Measurements from ENCODE around the gene DNER.
"Not testable (repeated sequence)": the region's sequence is repeated elsewhere in the genome, so short reads cannot be mapped to it uniquely, and the experiment has no call there.

The DNER gene

GRCh38 chr2:229752970-229753729, 38.8 kb upstream of the DNER start:
- H3K9me3 ChIP-seq (ENCODE audit: low read length), result no peaks in the 10 kb centered on the region
- no peaks in the 10 kb centered on the region for H3K9me2 ChIP-seq (ENCODE audit: low read depth, low read length)
- H3K27ac ChIP-seq (ENCODE audit: low read depth, low read length, poor library complexity, severe bottlenecking), result no peak overlapping the region
- H3K9ac ChIP-seq (ENCODE audit: low read length), result no peak overlapping the region
- H3K79me2 ChIP-seq (ENCODE audit: insufficient read depth, low read length), result no peaks in the 10 kb centered on the region
- no peak for TF ChIP-seq CTCF (IDR thresholded peaks at IDR 0.05; ENCODE audit: low read length)
- no peak for TF ChIP-seq EZH2 (IDR thresholded peaks at IDR 0.05; ENCODE audit: borderline replicate concordance, low read length)
- H4K20me1 ChIP-seq (ENCODE audit: insufficient read depth, low read length), result no peaks in the 10 kb centered on the region
- no peak overlapping the region for H3K4me3 ChIP-seq (ENCODE audit: low read depth, low read length, poor library complexity, severe bottlenecking)
- H3F3A ChIP-seq (ENCODE audit: insufficient read depth, low read length), result no peaks in the 10 kb centered on the region
- no peaks in the 10 kb centered on the region for H3K36me3 ChIP-seq (ENCODE audit: insufficient read depth, low read length)
- H3K4me1 ChIP-seq (ENCODE audit: insufficient read depth, low read length, severe bottlenecking), result no peaks in the 10 kb centered on the region
- no peak overlapping the region for H3K4me2 ChIP-seq (ENCODE audit: low read length)
- no peak overlapping the region for H2AFZ ChIP-seq (ENCODE audit: low read length)
- H3K27me3 ChIP-seq (ENCODE audit: insufficient read depth, low read length), result no peaks in the 10 kb centered on the region

- Histone ChIP-seq H3K27me3 (ENCODE audit: insufficient read depth, low read length) (no peaks in the 10 kb centered on the region), H3K4me2 (ENCODE audit: low read length) (no peak overlapping the region), H3K4me3 (ENCODE audit: low read depth, low read length, poor library complexity, severe bottlenecking) (no peak overlapping the region), H3K9me2 (ENCODE audit: low read depth, low read length) (no peaks in the 10 kb centered on the region), H3K79me2 (ENCODE audit: insufficient read depth, low read length) (no peaks in the 10 kb centered on the region), H4K20me1 (ENCODE audit: insufficient read depth, low read length) (no peaks in the 10 kb centered on the region), H3K9me3 (ENCODE audit: low read length) (no peaks in the 10 kb centered on the region), H3F3A (ENCODE audit: insufficient read depth, low read length) (no peaks in the 10 kb centered on the region), H3K36me3 (ENCODE audit: insufficient read depth, low read length) (no peaks in the 10 kb centered on the region), H3K27ac (ENCODE audit: low read depth, low read length, poor library complexity, severe bottlenecking) (no peak overlapping the region), H3K9ac (ENCODE audit: low read length) (no peak overlapping the region), H2AFZ (ENCODE audit: low read length) (no peak overlapping the region), H3K4me1 (ENCODE audit: insufficient read depth, low read length, severe bottlenecking) (no peaks in the 10 kb centered on the region)
- TF ChIP-seq CTCF (IDR thresholded peaks at IDR 0.05; ENCODE audit: low read length), result no peak
- no peak for TF ChIP-seq EZH2 (IDR thresholded peaks at IDR 0.05; ENCODE audit: borderline replicate concordance, low read length)
Measured at GRCh38 chr2:229749779-229750178, 35.4 kb upstream of the DNER start.

GRCh38 chr2:229748950-229749349, 34.6 kb upstream of the DNER start:
- Histone ChIP-seq H3K4me1 (ENCODE audit: insufficient read depth, low read length, severe bottlenecking) (no peaks in the 10 kb centered on the region), H3K27ac (ENCODE audit: low read depth, low read length, poor library complexity, severe bottlenecking) (no peak overlapping the region), H3F3A (ENCODE audit: insufficient read depth, low read length) (no peaks in the 10 kb centered on the region), H3K9ac (ENCODE audit: low read length) (no peak overlapping the region), H3K9me3 (ENCODE audit: low read length) (peaks cover 6% of the 10 kb centered on the region; the same call in 1 of the 2 replicates), H4K20me1 (ENCODE audit: insufficient read depth, low read length) (no peaks in the 10 kb centered on the region), H3K4me2 (ENCODE audit: low read length) (no peak overlapping the region), H2AFZ (ENCODE audit: low read length) (no peak overlapping the region), H3K79me2 (ENCODE audit: insufficient read depth, low read length) (no peaks in the 10 kb centered on the region), H3K4me3 (ENCODE audit: low read depth, low read length, poor library complexity, severe bottlenecking) (no peak overlapping the region), H3K27me3 (ENCODE audit: insufficient read depth, low read length) (no peaks in the 10 kb centered on the region), H3K9me2 (ENCODE audit: low read depth, low read length) (no peaks in the 10 kb centered on the region), H3K36me3 (ENCODE audit: insufficient read depth, low read length) (no peaks in the 10 kb centered on the region)
- no peak for TF ChIP-seq CTCF (IDR thresholded peaks at IDR 0.05; ENCODE audit: low read length)
- no peak for TF ChIP-seq EZH2 (IDR thresholded peaks at IDR 0.05; ENCODE audit: borderline replicate concordance, low read length)

GRCh38 chr2:229742691-229743090, 28.3 kb upstream of the DNER start:
- H3K79me2 ChIP-seq (ENCODE audit: insufficient read depth, low read length); H3K4me3 ChIP-seq (ENCODE audit: low read depth, low read length, poor library complexity, severe bottlenecking); H3K9me2 ChIP-seq (ENCODE audit: low read depth, low read length): not testable (repeated sequence)

More at GRCh38 chr2:229742691-229743090, 28.3 kb upstream of the DNER start:
- H3K9me3 ChIP-seq (ENCODE audit: low read length), result peaks cover 13% of the 10 kb centered on the region; the same call in 1 of the 2 replicates
- not testable (repeated sequence) for H4K20me1 ChIP-seq (ENCODE audit: insufficient read depth, low read length); H3K4me1 ChIP-seq (ENCODE audit: insufficient read depth, low read length, severe bottlenecking); H3K27me3 ChIP-seq (ENCODE audit: insufficient read depth, low read length); H2AFZ ChIP-seq (ENCODE audit: low read length); H3K36me3 ChIP-seq (ENCODE audit: insufficient read depth, low read length); H3K9ac ChIP-seq (ENCODE audit: low read length); H3K4me2 ChIP-seq (ENCODE audit: low read length); H3K27ac ChIP-seq (ENCODE audit: low read depth, low read length, poor library complexity, severe bottlenecking); H3F3A ChIP-seq (ENCODE audit: insufficient read depth, low read length)
